Suprapubic skin (tissue), 4 donors: Measurements from ENCODE around the gene ACAP3.

Experiments used
- EP300 ChIP-seq: sonication (generic); formaldehyde crosslinking; IDR thresholded peaks from one replicate; pipeline ENCODE4 v1.6.1; 2017; ENCODE audit warnings: antibody characterized with exemption
- POLR2A ChIP-seq, 2 donors: fragments of 450-650 bp; IDR thresholded peaks; one replicate each; pipeline ENCODE4 v1.6.1; 2017; ENCODE audit warnings: antibody characterized with exemption in 2 of 2, mild to moderate bottlenecking in 2 of 2, moderate library complexity in 2 of 2
- POLR2AphosphoS5 ChIP-seq, 3 donors: sonication (generic); formaldehyde crosslinking; IDR thresholded peaks; one replicate each; pipeline ENCODE4 v1.6.1; 2017; ENCODE audit warnings: antibody characterized with exemption in 3 of 3
- TF ChIP-seq, protein P1 (sequence below), 2 donors: fragments of 200-600 bp in 1 of 2; fragments of 450-650 bp in 1 of 2; sonication (generic) in 1 of 2; IDR thresholded peaks; one replicate each; pipeline ENCODE4 v1.5.1; 2016 to 2019; ENCODE audit warnings: antibody characterized with exemption in 2 of 2, mild to moderate bottlenecking in 1 of 2, moderate library complexity in 1 of 2

- TF ChIP-seq, protein P1, sequence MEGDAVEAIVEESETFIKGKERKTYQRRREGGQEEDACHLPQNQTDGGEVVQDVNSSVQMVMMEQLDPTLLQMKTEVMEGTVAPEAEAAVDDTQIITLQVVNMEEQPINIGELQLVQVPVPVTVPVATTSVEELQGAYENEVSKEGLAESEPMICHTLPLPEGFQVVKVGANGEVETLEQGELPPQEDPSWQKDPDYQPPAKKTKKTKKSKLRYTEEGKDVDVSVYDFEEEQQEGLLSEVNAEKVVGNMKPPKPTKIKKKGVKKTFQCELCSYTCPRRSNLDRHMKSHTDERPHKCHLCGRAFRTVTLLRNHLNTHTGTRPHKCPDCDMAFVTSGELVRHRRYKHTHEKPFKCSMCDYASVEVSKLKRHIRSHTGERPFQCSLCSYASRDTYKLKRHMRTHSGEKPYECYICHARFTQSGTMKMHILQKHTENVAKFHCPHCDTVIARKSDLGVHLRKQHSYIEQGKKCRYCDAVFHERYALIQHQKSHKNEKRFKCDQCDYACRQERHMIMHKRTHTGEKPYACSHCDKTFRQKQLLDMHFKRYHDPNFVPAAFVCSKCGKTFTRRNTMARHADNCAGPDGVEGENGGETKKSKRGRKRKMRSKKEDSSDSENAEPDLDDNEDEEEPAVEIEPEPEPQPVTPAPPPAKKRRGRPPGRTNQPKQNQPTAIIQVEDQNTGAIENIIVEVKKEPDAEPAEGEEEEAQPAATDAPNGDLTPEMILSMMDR (IDR thresholded peaks at IDR 0.05), result no peak
- TF ChIP-seq EP300 (no peak), POLR2AphosphoS5 (IDR thresholded peaks at IDR 0.05) (no peak), POLR2A (IDR thresholded peaks at IDR 0.05) (no peak)
Observed at GRCh38 chr1:1311107-1312104, 3.7 kb upstream of the ACAP3 start.
